ENCODE measurements around the gene NDUFAF3. TPM values are rescaled to one million over a fixed set of nuclear protein-coding genes. Genes with fewer than 3 reads are reported as not detected.

Gene NDUFAF3
- polyA plus RNA-seq, 4 donors: 56.8 to 82.4 (median 72.1) TPM

DNA sequence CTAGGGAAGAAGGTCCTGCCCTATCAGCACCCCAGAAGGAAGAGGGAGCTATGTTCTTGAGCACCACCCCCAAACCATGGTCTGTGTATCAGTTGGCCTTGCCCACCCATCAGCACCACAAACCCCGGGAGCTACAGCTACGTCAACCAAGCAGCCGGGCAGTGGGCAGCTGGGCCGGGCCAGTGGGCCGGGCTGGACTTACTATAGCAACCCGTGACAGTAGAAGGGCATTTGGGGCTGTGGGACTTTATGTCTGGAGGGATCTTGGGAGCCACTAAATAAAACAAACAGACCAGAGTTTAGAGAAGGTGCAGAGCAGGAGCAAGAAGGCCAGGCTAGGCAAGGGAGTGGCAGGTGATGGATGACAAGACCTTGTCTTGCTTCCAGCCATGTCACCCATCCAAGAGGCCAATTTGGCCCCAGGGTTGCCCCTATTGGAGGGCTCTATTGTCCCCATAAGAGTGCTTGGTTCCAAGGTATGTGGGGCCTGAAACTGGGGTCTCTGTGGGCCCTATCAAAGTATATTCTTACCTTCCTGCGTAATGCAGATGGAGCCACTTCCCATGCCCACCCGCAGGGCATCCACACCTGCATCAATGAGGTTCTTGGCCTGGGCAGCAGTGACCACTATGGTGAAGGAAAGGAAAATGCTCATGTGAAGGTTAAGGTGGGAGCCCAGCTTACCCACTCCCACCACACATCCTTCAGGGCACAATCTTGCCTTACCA is 4.0 kb downstream of the NDUFAF3 start:
- Histone ChIP-seq H3K4me1 (ENCODE audit: control insufficient read depth in 3 of 3, insufficient read depth in 2 of 3, low read depth in 1 of 3, low read length in 2 of 3) (peaks cover 4 to 24% (median 7%) of the 10 kb centered on the region in 3 donors), H3K4me3 (ENCODE audit: low read depth in 1 of 3, low read length in 3 of 3) (no peak overlapping the region), H3K27ac (ENCODE audit: low read depth in 1 of 3, low read length in 2 of 3) (no peak overlapping the region), H3K9me3 (ENCODE audit: control insufficient read depth in 2 of 2, insufficient read depth in 1 of 2, low read depth in 1 of 2, low read length in 1 of 2) (no peaks in the 10 kb centered on the region), H3K36me3 (ENCODE audit: control insufficient read depth in 3 of 3, insufficient read depth in 2 of 3, low read depth in 1 of 3, low read length in 3 of 3) (peaks cover 0 to 69% (median 11%) of the 10 kb centered on the region in 3 donors), H3K27me3 (ENCODE audit: control insufficient read depth in 3 of 3, insufficient read depth in 3 of 3, low read length in 3 of 3) (no peaks in the 10 kb centered on the region)
- WGBS, 3 donors: 89 to 92% (median 91%) methylated on average over 8 of the region's 8 CpGs
- DNase-seq: no peak
- FAIRE-seq: no peak

- H3K27ac ChIP-seq (ENCODE audit: low read depth in 1 of 3, low read length in 2 of 3): no peak overlapping the region
- H3K4me3 ChIP-seq (ENCODE audit: low read depth in 1 of 3, low read length in 3 of 3): no peak overlapping the region
- H3K27me3 ChIP-seq (ENCODE audit: control insufficient read depth in 3 of 3, insufficient read depth in 3 of 3, low read length in 3 of 3): no peaks in the 10 kb centered on the region
- peaks cover 4 to 24% (median 7%) of the 10 kb centered on the region in 3 donors for H3K4me1 ChIP-seq (ENCODE audit: control insufficient read depth in 3 of 3, insufficient read depth in 2 of 3, low read depth in 1 of 3, low read length in 2 of 3)
- no peaks in the 10 kb centered on the region for H3K9me3 ChIP-seq (ENCODE audit: control insufficient read depth in 2 of 2, insufficient read depth in 1 of 2, low read depth in 1 of 2, low read length in 1 of 2)
- DNase-seq: no peak
- 91 to 96% (median 95%) methylated on average over 3 of the region's 3 CpGs for WGBS, 3 donors
- no peak for FAIRE-seq
- peaks cover 0 to 72% (median 14%) of the 10 kb centered on the region in 3 donors for H3K36me3 ChIP-seq (ENCODE audit: control insufficient read depth in 3 of 3, insufficient read depth in 2 of 3, low read depth in 1 of 3, low read length in 3 of 3)
Observed at GRCh38 chr3:49026536-49026935, 4.6 kb downstream of the NDUFAF3 start.

- no peak for DNase-seq
- H3K4me1 ChIP-seq (ENCODE audit: control insufficient read depth in 3 of 3, insufficient read depth in 2 of 3, low read depth in 1 of 3, low read length in 2 of 3): peaks cover 4 to 23% (median 7%) of the 10 kb centered on the region in 3 donors
- H3K27ac ChIP-seq (ENCODE audit: low read depth in 1 of 3, low read length in 2 of 3): no peak overlapping the region
- no peak for FAIRE-seq
- H3K4me3 ChIP-seq (ENCODE audit: low read depth in 1 of 3, low read length in 3 of 3): no peak overlapping the region
- peaks cover 0 to 77% (median 23%) of the 10 kb centered on the region in 3 donors for H3K36me3 ChIP-seq (ENCODE audit: control insufficient read depth in 3 of 3, insufficient read depth in 2 of 3, low read depth in 1 of 3, low read length in 3 of 3)
- WGBS, 3 donors: 96 to 97% (median 97%) methylated on average over 9 of the region's 9 CpGs
- no peaks in the 10 kb centered on the region for H3K27me3 ChIP-seq (ENCODE audit: control insufficient read depth in 3 of 3, insufficient read depth in 3 of 3, low read length in 3 of 3)
- no peaks in the 10 kb centered on the region for H3K9me3 ChIP-seq (ENCODE audit: control insufficient read depth in 2 of 2, insufficient read depth in 1 of 2, low read depth in 1 of 2, low read length in 1 of 2)
Observed at GRCh38 chr3:49027634-49028033, 5.7 kb downstream of the NDUFAF3 start.

DNA sequence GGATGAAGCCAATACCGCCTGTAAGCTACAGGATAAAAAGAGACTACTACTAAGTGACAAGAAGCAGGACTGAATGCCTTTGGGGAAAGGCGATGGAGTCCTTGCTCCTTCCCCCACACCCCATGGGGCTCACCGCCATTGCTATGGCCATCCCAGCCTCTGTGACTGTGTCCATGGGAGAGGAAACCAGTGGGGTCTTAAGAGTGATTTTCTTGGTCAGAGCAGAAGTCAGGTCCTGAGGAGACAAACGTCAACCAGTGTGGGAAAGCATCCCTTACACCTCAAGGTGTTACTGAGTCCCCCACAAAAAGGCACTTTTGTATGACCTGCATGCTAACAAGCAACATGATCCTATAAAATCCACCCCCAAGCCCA is 6.4 kb downstream of the NDUFAF3 start:
- Histone ChIP-seq H3K9me3 (ENCODE audit: control insufficient read depth in 2 of 2, insufficient read depth in 1 of 2, low read depth in 1 of 2, low read length in 1 of 2) (no peaks in the 10 kb centered on the region), H3K4me3 (ENCODE audit: low read depth in 1 of 3, low read length in 3 of 3) (peak overlapping the region in 1 of 3 donors; percentile 90), H3K27ac (ENCODE audit: low read depth in 1 of 3, low read length in 2 of 3) (peak overlapping the region in 1 of 3 donors; percentile 93), H3K36me3 (ENCODE audit: control insufficient read depth in 3 of 3, insufficient read depth in 2 of 3, low read depth in 1 of 3, low read length in 3 of 3) (peaks cover 0 to 75% (median 28%) of the 10 kb centered on the region in 3 donors), H3K4me1 (ENCODE audit: control insufficient read depth in 3 of 3, insufficient read depth in 2 of 3, low read depth in 1 of 3, low read length in 2 of 3) (peaks cover 4 to 16% (median 7%) of the 10 kb centered on the region in 3 donors), H3K27me3 (ENCODE audit: control insufficient read depth in 3 of 3, insufficient read depth in 3 of 3, low read length in 3 of 3) (no peaks in the 10 kb centered on the region)
- DNase-seq (no peak), FAIRE-seq (no peak)
- 47 to 72% (median 57%) methylated on average over 4 of the region's 4 CpGs for WGBS, 3 donors

DNA sequence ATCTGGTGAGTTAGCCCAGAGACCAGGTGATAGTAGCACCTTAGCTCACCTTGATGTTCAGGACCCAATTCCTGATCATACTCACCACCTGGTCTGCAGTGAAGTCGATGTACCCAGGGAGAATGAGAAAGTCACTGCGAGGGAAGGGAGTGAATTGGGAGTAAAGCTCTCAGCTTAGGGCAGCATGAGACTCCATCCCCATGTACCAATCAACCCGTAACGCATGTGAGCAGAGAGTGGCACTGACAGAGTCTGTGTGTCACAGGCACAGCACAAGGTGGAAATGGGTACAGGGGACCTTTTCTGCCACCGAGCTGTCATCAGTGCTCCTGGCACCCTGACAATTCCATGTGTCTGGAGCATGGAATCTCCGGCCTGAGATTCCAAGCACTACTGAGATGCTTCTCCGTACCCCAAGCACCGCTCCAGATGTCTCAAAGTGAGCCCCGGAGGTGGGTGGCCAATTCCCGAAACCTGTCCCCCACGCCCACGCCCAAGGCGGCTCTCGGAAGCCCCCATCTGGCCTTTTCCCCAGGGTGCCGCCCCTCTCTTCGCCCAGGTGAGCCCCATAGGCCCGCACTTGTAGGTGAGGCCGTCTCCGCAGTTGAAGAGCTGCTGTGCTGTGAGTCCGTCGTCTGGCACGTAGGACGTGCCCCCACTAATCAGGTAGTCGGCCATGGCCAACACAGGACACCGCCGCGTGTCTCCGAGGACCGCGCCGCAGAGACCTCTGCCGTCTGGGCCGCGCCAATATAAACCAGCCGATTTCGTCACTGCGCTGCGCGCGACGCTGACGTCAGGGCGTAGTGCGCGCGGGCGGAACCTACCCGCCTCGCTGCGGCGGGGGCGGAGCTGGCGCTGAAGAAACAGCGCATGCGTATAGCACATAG is 7.0 kb downstream of the NDUFAF3 start, which contains the start of gene IMPDH2:
IMPDH2 (minus strand) TSS at position 726 of the 890 bp plus-strand sequence; CDS start at position 678, 48 bp downstream.
- Histone ChIP-seq H3K27me3 (ENCODE audit: control insufficient read depth in 3 of 3, insufficient read depth in 3 of 3, low read length in 3 of 3) (no peaks in the 10 kb centered on the region), H3K4me1 (ENCODE audit: control insufficient read depth in 3 of 3, insufficient read depth in 2 of 3, low read depth in 1 of 3, low read length in 2 of 3) (peaks cover 4 to 15% (median 7%) of the 10 kb centered on the region in 3 donors), H3K4me3 (ENCODE audit: low read depth in 1 of 3, low read length in 3 of 3) (peak within 1 kb of the TSS; percentile 41 to 90 (median 59)), H3K27ac (ENCODE audit: low read depth in 1 of 3, low read length in 2 of 3) (peak within 1 kb of the TSS; percentile 74 to 93 (median 86)), H3K36me3 (ENCODE audit: control insufficient read depth in 3 of 3, insufficient read depth in 2 of 3, low read depth in 1 of 3, low read length in 3 of 3) (peaks cover 0 to 74% (median 30%) of the 10 kb centered on the region in 3 donors), H3K9me3 (ENCODE audit: control insufficient read depth in 2 of 2, insufficient read depth in 1 of 2, low read depth in 1 of 2, low read length in 1 of 2) (no peaks in the 10 kb centered on the region)
- WGBS, 3 donors: 0 to 1% (median 1%) methylated on average over 54 to 55 of the region's 55 CpGs
- DNase-seq (peak; percentile 92 to 98), FAIRE-seq (no peak)

- Histone ChIP-seq H3K27ac (ENCODE audit: low read depth in 1 of 3, low read length in 2 of 3) (peak overlapping the region; percentile 27 to 93 (median 86)), H3K4me3 (ENCODE audit: low read depth in 1 of 3, low read length in 3 of 3) (peak overlapping the region in 1 of 3 donors; percentile 90), H3K27me3 (ENCODE audit: control insufficient read depth in 3 of 3, insufficient read depth in 3 of 3, low read length in 3 of 3) (no peaks in the 10 kb centered on the region), H3K9me3 (ENCODE audit: control insufficient read depth in 2 of 2, insufficient read depth in 1 of 2, low read depth in 1 of 2, low read length in 1 of 2) (no peaks in the 10 kb centered on the region), H3K4me1 (ENCODE audit: control insufficient read depth in 3 of 3, insufficient read depth in 2 of 3, low read depth in 1 of 3, low read length in 2 of 3) (peaks cover 4 to 15% (median 7%) of the 10 kb centered on the region in 3 donors), H3K36me3 (ENCODE audit: control insufficient read depth in 3 of 3, insufficient read depth in 2 of 3, low read depth in 1 of 3, low read length in 3 of 3) (peaks cover 0 to 74% (median 28%) of the 10 kb centered on the region in 3 donors)
- DNase-seq (no peak), FAIRE-seq (no peak)
- 1 to 2% (median 2%) methylated on average over 7 of the region's 7 CpGs for WGBS, 3 donors
Observed at GRCh38 chr3:49029563-49029884, 7.6 kb downstream of the NDUFAF3 start.

GRCh38 chr3:49030321-49030720 is 8.4 kb downstream of the NDUFAF3 start:
- FAIRE-seq: no peak
- Histone ChIP-seq H3K27ac (ENCODE audit: low read depth in 1 of 3, low read length in 2 of 3) (no peak overlapping the region), H3K9me3 (ENCODE audit: control insufficient read depth in 2 of 2, insufficient read depth in 1 of 2, low read depth in 1 of 2, low read length in 1 of 2) (no peaks in the 10 kb centered on the region), H3K27me3 (ENCODE audit: control insufficient read depth in 3 of 3, insufficient read depth in 3 of 3, low read length in 3 of 3) (no peaks in the 10 kb centered on the region), H3K36me3 (ENCODE audit: control insufficient read depth in 3 of 3, insufficient read depth in 2 of 3, low read depth in 1 of 3, low read length in 3 of 3) (peaks cover 0 to 74% (median 22%) of the 10 kb centered on the region in 3 donors), H3K4me1 (ENCODE audit: control insufficient read depth in 3 of 3, insufficient read depth in 2 of 3, low read depth in 1 of 3, low read length in 2 of 3) (peaks cover 4 to 15% (median 7%) of the 10 kb centered on the region in 3 donors), H3K4me3 (ENCODE audit: low read depth in 1 of 3, low read length in 3 of 3) (no peak overlapping the region)
- WGBS, 3 donors: 84 to 90% (median 85%) methylated on average over 6 of the region's 6 CpGs
- DNase-seq: no peak

DNA sequence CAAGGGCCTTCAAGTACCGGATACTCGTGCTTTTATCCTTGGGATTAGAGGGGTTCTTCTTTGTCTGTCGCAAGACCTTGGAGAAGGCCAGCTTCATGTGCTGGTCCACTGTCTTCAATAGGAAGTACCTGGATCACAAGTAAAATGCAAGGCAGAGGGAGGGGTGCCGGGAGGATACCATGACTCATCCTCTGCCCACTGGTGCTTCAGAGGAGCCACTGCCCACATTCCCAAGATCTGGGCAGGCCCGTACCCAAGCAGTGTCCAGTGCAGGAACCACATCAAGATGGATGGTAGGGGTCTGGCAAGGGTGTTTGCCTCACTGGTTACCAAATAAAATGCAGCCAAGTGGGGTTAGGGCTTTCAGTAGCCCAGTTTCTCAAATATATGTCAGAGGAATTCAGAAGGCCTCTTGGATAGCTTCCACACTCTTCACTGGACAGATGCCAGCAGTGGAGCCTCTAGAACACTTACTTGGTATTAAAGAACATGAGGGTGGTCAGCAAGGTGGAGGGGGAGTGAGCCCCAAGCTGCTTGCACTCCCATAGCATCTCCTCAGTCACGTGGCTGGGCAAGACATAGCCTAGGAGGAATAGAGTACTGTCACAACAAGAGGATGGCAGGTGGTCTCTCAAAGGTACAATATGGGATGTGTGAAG is 10.9 kb downstream of the NDUFAF3 start:
- peaks cover 4 to 10% (median 7%) of the 10 kb centered on the region in 3 donors for H3K4me1 ChIP-seq (ENCODE audit: control insufficient read depth in 3 of 3, insufficient read depth in 2 of 3, low read depth in 1 of 3, low read length in 2 of 3)
- DNase-seq (no peak), FAIRE-seq (no peak)
- no peaks in the 10 kb centered on the region for H3K9me3 ChIP-seq (ENCODE audit: control insufficient read depth in 2 of 2, insufficient read depth in 1 of 2, low read depth in 1 of 2, low read length in 1 of 2)
- no peak overlapping the region for H3K27ac ChIP-seq (ENCODE audit: low read depth in 1 of 3, low read length in 2 of 3)
- no peak overlapping the region for H3K4me3 ChIP-seq (ENCODE audit: low read depth in 1 of 3, low read length in 3 of 3)
- no peaks in the 10 kb centered on the region for H3K27me3 ChIP-seq (ENCODE audit: control insufficient read depth in 3 of 3, insufficient read depth in 3 of 3, low read length in 3 of 3)
- WGBS, 3 donors: 91 to 94% (median 93%) methylated on average over 6 of the region's 6 CpGs
- H3K36me3 ChIP-seq (ENCODE audit: control insufficient read depth in 3 of 3, insufficient read depth in 2 of 3, low read depth in 1 of 3, low read length in 3 of 3): peaks cover 0 to 67% (median 21%) of the 10 kb centered on the region in 3 donors

All from small intestine (tissue), 7 donors.